K562 (cell line): ENCODE results near the gene ARFGAP3. TPM values are rescaled to one million over a fixed set of nuclear protein-coding genes. Genes with fewer than 3 reads are reported as not detected.

ENCODE experiments used
- ADNP ChIP-seq: fragments of 200-800 bp; sonication (Bioruptor generic); IDR thresholded peaks from 2 replicates; pipeline ENCODE4 v1.6.1; 2016; ENCODE audit warnings: missing genetic modification characterization, missing compliant biosample characterization
- ARID1B ChIP-seq: fragments of 450-650 bp; IDR thresholded peaks from 2 replicates; pipeline ENCODE4 v1.6.1; 2016; ENCODE audit warnings: antibody characterized with exemption, mild to moderate bottlenecking, inconsistent platforms
- ATF1 ChIP-seq, 2 experiments: fragments of 450-650 bp in 1 of 2; IDR thresholded peaks; 2 replicates each; pipeline ENCODE4 v1.6.1; 2016; ENCODE audit warnings: missing compliant biosample characterization in 1 of 2, missing genetic modification characterization in 1 of 2
- BRCA1 ChIP-seq, 2 experiments: fragments of 450-650 bp in 1 of 2; sonication (generic) in 1 of 2; formaldehyde crosslinking in 1 of 2; IDR thresholded peaks; 2 replicates each; pipeline versions ENCODE4 v1.5.0 to v1.6.1; 2017 to 2020; ENCODE audit warnings: mild to moderate bottlenecking in 1 of 2, missing genetic modification reagents in 1 of 2
- CBFA2T2 ChIP-seq: fragments of 450-650 bp; conservative IDR thresholded peaks from 2 replicates; pipeline ENCODE4 v1.6.1; 2017; ENCODE audit warnings: mild to moderate bottlenecking
- CBFA2T3 ChIP-seq: fragments of 450-650 bp; IDR thresholded peaks from 2 replicates; pipeline ENCODE4 v1.6.1; 2017
- CBX2 ChIP-seq: fragments of 200-600 bp; sonication (generic); IDR thresholded peaks from one replicate; pipeline ENCODE4 v1.6.1; 2012; ENCODE audit warnings: mild to moderate bottlenecking, low read length, inconsistent platforms; ENCODE audit not compliant: insufficient read depth, poor library complexity, severe bottlenecking
- FOXM1 ChIP-seq, 2 experiments: fragments of 450-650 bp in 1 of 2; sonication (generic) in 1 of 2; formaldehyde crosslinking in 1 of 2; IDR thresholded peaks; 2 replicates each; pipeline versions ENCODE4 v1.6.1 to v1.9.0; 2017 to 2022; ENCODE audit warnings: low read depth in 2 of 2, mild to moderate bottlenecking in 2 of 2, missing genetic modification reagents in 1 of 2, moderate library complexity in 1 of 2
- JUND ChIP-seq, 2 experiments: IDR thresholded peaks; 2 replicates in 1 of 2; 3 replicates in 1 of 2; pipeline ENCODE4 v1.6.1; 2011; ENCODE audit warnings: borderline replicate concordance in 2 of 2, low read depth in 2 of 2, low read length in 2 of 2, improper control_type of control experiment in 1 of 2, missing biosample characterization in 1 of 2, missing genetic modification characterization in 1 of 2, missing genetic modification reagents in 1 of 2
- MEF2A ChIP-seq: IDR thresholded peaks from 2 replicates; pipeline ENCODE4 v1.6.1; 2011; ENCODE audit warnings: low read depth, mild to moderate bottlenecking, low read length, moderate library complexity; ENCODE audit not compliant: control insufficient read depth
- MXI1 ChIP-seq: IDR thresholded peaks from 2 replicates; pipeline ENCODE4 v1.6.1; 2011; ENCODE audit warnings: low read depth, mild to moderate bottlenecking, improper control_type of control experiment, low read length
- NR3C1 ChIP-seq: sonication (generic); formaldehyde crosslinking; IDR thresholded peaks from 2 replicates; pipeline ENCODE4 v1.8.1; 2022; ENCODE audit warnings: missing genetic modification reagents
- RBM14 ChIP-seq: fragments of 200-400 bp; formaldehyde crosslinking; IDR thresholded peaks from 2 replicates; pipeline ENCODE4 v1.6.1; 2018; ENCODE audit warnings: low read depth, mild to moderate bottlenecking, low read length, moderate library complexity, borderline replicate concordance; ENCODE audit not compliant: insufficient read depth
- RFX5 ChIP-seq: IDR thresholded peaks from 2 replicates; pipeline ENCODE4 v1.6.1; 2011; ENCODE audit warnings: low read depth, mild to moderate bottlenecking, improper control_type of control experiment, low read length
- RNF2 ChIP-seq: sonication (generic); IDR thresholded peaks from 2 replicates; pipeline ENCODE4 v1.6.1; 2016
- SOX6 ChIP-seq: fragments of 450-650 bp; IDR thresholded peaks from 2 replicates; pipeline ENCODE4 v1.6.1; 2014; ENCODE audit warnings: mild to moderate bottlenecking
- TCF3 ChIP-seq: sonication (generic); formaldehyde crosslinking; IDR thresholded peaks from 2 replicates; pipeline ENCODE4 v1.4.0; 2020; ENCODE audit warnings: mild to moderate bottlenecking, missing genetic modification reagents
- TEAD1 ChIP-seq, 2 experiments: fragments of 450-650 bp in 1 of 2; sonication (generic) in 1 of 2; formaldehyde crosslinking; IDR thresholded peaks; 2 replicates each; pipeline versions ENCODE4 v1.4.0 to v1.8.0; 2020 to 2022; ENCODE audit warnings: mild to moderate bottlenecking in 2 of 2, missing genetic modification reagents in 1 of 2
- USF2 ChIP-seq: sonication (generic); formaldehyde crosslinking; IDR thresholded peaks from 2 replicates; pipeline ENCODE4 v1.5.0; 2020; ENCODE audit warnings: missing genetic modification reagents
- ZC3H8 ChIP-seq: fragments of 450-650 bp; IDR thresholded peaks from 2 replicates; pipeline ENCODE4 v1.6.1; 2017
- ZNF174 ChIP-seq: fragments of 250-450 bp; sonication (Bioruptor Pico); IDR thresholded peaks from 2 replicates; pipeline ENCODE4 v1.4.0; 2020; ENCODE audit warnings: mild to moderate bottlenecking
- ZNF512 ChIP-seq: IDR thresholded peaks from 2 replicates; pipeline ENCODE4 v1.6.1; 2016; ENCODE audit warnings: missing genetic modification characterization, missing compliant biosample characterization
- ZNF766 ChIP-seq: fragments of 200-800 bp; sonication (Bioruptor generic); conservative IDR thresholded peaks from 2 replicates; pipeline ENCODE4 v1.6.1; 2016; ENCODE audit warnings: missing genetic modification characterization, missing compliant biosample characterization
- polyA plus RNA-seq, 8 experiments: library from polyadenylated mRNA; depleted of rRNA in 4 of 8; stranded (reverse) in 5 of 8; unstranded in 3 of 8; fragments of >200 nt; fragmentation: Nextera tagmentation in 2 of 8; fragmentation: Illumina TruSeq in 1 of 8; extraction: Ambion mirVana in 2 of 8; extraction: Trizol in 1 of 8; gene quantifications; 2 replicates each; pipeline versions ENCODE4 v1.2.1 to v1.2.3, GENCODE V29; 2011 to 2014; ENCODE audit warnings: inconsistent platforms in 1 of 8, missing spikeins in 1 of 8
- total RNA-seq, 7 experiments: library from RNA; depleted of rRNA in 6 of 7; stranded (reverse); fragments of >200 nt in 6 of 7; fragmentation: Illumina TruSeq in 2 of 7; extraction: Trizol in 2 of 7; gene quantifications; 2 replicates each; pipeline versions ENCODE4 v1.2.1 to v1.2.3, GENCODE V29; 2011 to 2021; ENCODE audit warnings: low replicate concordance in 1 of 7
- TF ChIP-seq, protein P1 (sequence below): fragments of 250-450 bp; sonication (Bioruptor Pico); IDR thresholded peaks from 2 replicates; pipeline ENCODE4 v1.5.1; 2021; ENCODE audit warnings: mild to moderate bottlenecking

The ARFGAP3 gene
- total and polyA plus RNA-seq, 9 of the 15 experiments (the other 6 are each of a cell fraction or from before 2014, with no cell fraction given): 14.2 to 31.9 (median 22.7) TPM

DNA sequence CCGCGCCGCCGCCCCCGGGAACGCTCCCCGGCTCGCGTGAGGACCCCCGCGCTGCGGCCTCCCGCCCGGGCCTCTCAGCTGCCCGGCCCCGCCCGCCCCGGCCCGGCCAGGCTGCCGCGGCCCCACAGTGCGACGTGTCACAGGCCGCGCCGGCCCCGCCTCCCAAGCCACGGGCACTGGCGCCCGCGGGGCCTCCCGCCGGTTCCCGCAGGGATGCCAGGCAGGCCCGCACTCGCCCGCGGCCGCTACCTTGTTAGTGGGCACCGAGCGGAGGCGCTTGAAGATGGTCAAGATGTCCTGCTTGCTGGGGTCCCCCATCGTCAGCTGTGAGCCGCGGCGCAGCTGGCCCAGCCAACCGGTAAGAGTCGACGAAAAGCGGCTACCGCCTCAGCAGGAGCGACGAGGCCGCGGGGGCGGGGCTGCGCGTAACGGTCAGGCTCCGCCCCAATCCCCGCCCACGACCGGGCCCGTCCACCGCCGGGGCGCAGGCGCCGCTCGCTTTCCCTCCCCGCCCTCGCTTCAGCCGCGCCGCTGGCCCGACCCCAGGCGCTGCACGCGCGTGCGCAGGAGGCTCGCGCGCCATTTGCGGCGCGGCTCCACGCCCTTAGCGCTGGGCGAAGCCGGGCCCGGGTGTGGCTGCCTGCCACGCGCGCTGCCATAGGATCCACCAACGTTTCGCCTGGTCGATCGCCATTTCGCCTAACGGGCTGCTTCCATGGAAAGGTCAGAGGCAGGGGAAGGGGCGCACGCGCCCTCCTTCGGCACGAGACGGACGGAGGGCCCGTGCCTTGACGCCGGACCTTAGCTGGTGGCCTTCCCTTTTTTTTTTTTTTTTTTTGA is at the start of gene ARFGAP3 (continued):
- TF ChIP-seq CBX2 (no peak), ZNF174 (CRISPR knock-in tag) (no peak), CBFA2T2 (no peak), MXI1 (0 out of 2 replicates have a peak, but pooled peaks have one; percentile 18), ZC3H8 (no peak), ZNF512 (tag) (no peak), SOX6 (no peak), ZNF766 (no peak; the same call in 1 of the 2 replicates), ATF1 (CRISPR knock-in tag; IDR thresholded peaks at IDR 0.05) (peak; percentile 34; the same call in 1 of the 2 replicates), ATF1 (tag; IDR thresholded peaks at IDR 0.05) (peak; percentile 81), CBFA2T3 (no peak), BRCA1 (IDR thresholded peaks at IDR 0.05) (no peak), BRCA1 (CRISPR knock-in tag; IDR thresholded peaks at IDR 0.05) (no peak), RNF2 (peak; percentile 77; the same call in 1 of the 2 replicates), TEAD1 (CRISPR knock-in tag; IDR thresholded peaks at IDR 0.05) (peak in 1 of 2 experiments; percentile 87; a peak in 2 of 4 replicates), USF2 (CRISPR knock-in tag) (no peak), ADNP (tag) (no peak), RFX5 (no peak), RBM14 (no peak), NR3C1 (0 out of 2 replicates have a peak, but pooled peaks have one; percentile 72), JUND (IDR thresholded peaks at IDR 0.05; ENCODE audit: borderline replicate concordance, low read depth, low read length) (peak; percentile 3; the same call in 1 of the 2 replicates), JUND (tag; IDR thresholded peaks at IDR 0.05; ENCODE audit: borderline replicate concordance, low read depth, low read length) (no peak; the same call in 2 of the 3 replicates), MEF2A (no peak), TCF3 (CRISPR knock-in tag) (no peak), FOXM1 (IDR thresholded peaks at IDR 0.05; ENCODE audit: low read depth) (no peak), FOXM1 (CRISPR knock-in tag; IDR thresholded peaks at IDR 0.05; ENCODE audit: low read depth) (peak; percentile 86), ARID1B (no peak)
- TF ChIP-seq, protein P1, sequence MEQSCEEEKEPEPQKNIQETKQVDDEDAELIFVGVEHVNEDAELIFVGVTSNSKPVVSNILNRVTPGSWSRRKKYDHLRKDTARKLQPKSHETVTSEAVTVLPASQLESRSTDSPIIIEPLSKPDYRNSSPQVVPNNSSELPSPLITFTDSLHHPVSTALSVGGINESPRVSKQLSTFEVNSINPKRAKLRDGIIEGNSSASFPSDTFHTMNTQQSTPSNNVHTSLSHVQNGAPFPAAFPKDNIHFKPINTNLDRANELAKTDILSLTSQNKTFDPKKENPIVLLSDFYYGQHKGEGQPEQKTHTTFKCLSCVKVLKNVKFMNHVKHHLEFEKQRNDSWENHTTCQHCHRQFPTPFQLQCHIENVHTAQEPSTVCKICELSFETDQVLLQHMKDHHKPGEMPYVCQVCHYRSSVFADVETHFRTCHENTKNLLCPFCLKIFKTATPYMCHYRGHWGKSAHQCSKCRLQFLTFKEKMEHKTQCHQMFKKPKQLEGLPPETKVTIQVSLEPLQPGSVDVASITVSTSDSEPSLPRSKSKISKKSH (CRISPR knock-in tag): no peak
